K562 (cell line): ENCODE measurements around the gene ADGRG1. TPM values are rescaled to one million over a fixed set of nuclear protein-coding genes. Genes with fewer than 3 reads are reported as not detected.

Source experiments
- AFF1 ChIP-seq, 2 experiments: fragments of 450-650 bp; IDR thresholded peaks; 2 replicates each; pipeline ENCODE4 v1.6.1; 2018; ENCODE audit warnings: mild to moderate bottlenecking in 2 of 2, low read depth in 1 of 2; ENCODE audit not compliant: partially characterized antibody in 2 of 2
- ARHGAP35 ChIP-seq: fragments of 450-650 bp; IDR thresholded peaks from 2 replicates; pipeline ENCODE4 v1.6.1; 2018; ENCODE audit not compliant: partially characterized antibody
- BRCA1 ChIP-seq, 2 experiments: fragments of 450-650 bp in 1 of 2; sonication (generic) in 1 of 2; formaldehyde crosslinking in 1 of 2; IDR thresholded peaks; 2 replicates each; pipeline versions ENCODE4 v1.5.0 to v1.6.1; 2017 to 2020; ENCODE audit warnings: mild to moderate bottlenecking in 1 of 2, missing genetic modification reagents in 1 of 2
- CHAMP1 ChIP-seq: fragments of 450-650 bp; IDR thresholded peaks from 2 replicates; pipeline ENCODE4 v1.6.1; 2016; ENCODE audit warnings: mild to moderate bottlenecking
- CREB3 ChIP-seq: fragments of 450-650 bp; conservative IDR thresholded peaks from 2 replicates; pipeline ENCODE4 v1.6.1; 2016; ENCODE audit warnings: missing genetic modification characterization, low read depth, mild to moderate bottlenecking, missing compliant biosample characterization, moderate library complexity
- E2F4 ChIP-seq: sonication (generic); formaldehyde crosslinking; IDR thresholded peaks from 2 replicates; pipeline ENCODE4 v1.8.0; 2022; ENCODE audit warnings: mild to moderate bottlenecking, low read depth, missing genetic modification reagents
- FOXA1 ChIP-seq: fragments of 450-650 bp; IDR thresholded peaks from 2 replicates; pipeline ENCODE4 v1.6.1; 2016; ENCODE audit warnings: mild to moderate bottlenecking, borderline replicate concordance
- FOXK1 ChIP-seq: sonication (generic); formaldehyde crosslinking; IDR thresholded peaks from 2 replicates; pipeline ENCODE4 v1.8.0; 2022; ENCODE audit warnings: missing genetic modification reagents, mild to moderate bottlenecking, borderline replicate concordance
- HMGXB4 ChIP-seq: sonication (generic); formaldehyde crosslinking; IDR thresholded peaks from 2 replicates; pipeline ENCODE4 v1.8.1; 2023; ENCODE audit warnings: mild to moderate bottlenecking, missing genetic modification reagents
- IRF9 ChIP-seq: fragments of 450-650 bp; IDR thresholded peaks from 2 replicates; pipeline ENCODE4 v1.6.1; 2016; ENCODE audit warnings: missing biosample characterization, missing genetic modification characterization
- MLX ChIP-seq, 2 experiments: fragments of 450-650 bp in 1 of 2; sonication (generic) in 1 of 2; formaldehyde crosslinking; conservative IDR thresholded peaks; 2 replicates each; pipeline versions ENCODE4 v1.4.0 to v1.8.1; 2020 to 2022; ENCODE audit warnings: mild to moderate bottlenecking in 1 of 2, missing genetic modification reagents in 1 of 2
- SMARCA5 ChIP-seq: fragments of 450-650 bp; IDR thresholded peaks from 2 replicates; pipeline ENCODE4 v1.6.1; 2016
- TRIM24 ChIP-seq, 2 experiments: fragments of 450-650 bp; IDR thresholded peaks; 2 replicates each; pipeline ENCODE4 v1.6.1; 2016
- polyA plus RNA-seq, 8 experiments: library from polyadenylated mRNA; depleted of rRNA in 4 of 8; stranded (reverse) in 5 of 8; unstranded in 3 of 8; fragments of >200 nt; fragmentation: Nextera tagmentation in 2 of 8; fragmentation: Illumina TruSeq in 1 of 8; extraction: Ambion mirVana in 2 of 8; extraction: Trizol in 1 of 8; gene quantifications; 2 replicates each; pipeline versions ENCODE4 v1.2.1 to v1.2.3, GENCODE V29; 2011 to 2014; ENCODE audit warnings: inconsistent platforms in 1 of 8, missing spikeins in 1 of 8
- total RNA-seq, 7 experiments: library from RNA; depleted of rRNA in 6 of 7; stranded (reverse); fragments of >200 nt in 6 of 7; fragmentation: Illumina TruSeq in 2 of 7; extraction: Trizol in 2 of 7; gene quantifications; 2 replicates each; pipeline versions ENCODE4 v1.2.1 to v1.2.3, GENCODE V29; 2011 to 2021; ENCODE audit warnings: low replicate concordance in 1 of 7

The ADGRG1 gene
- total and polyA plus RNA-seq, 9 of the 15 experiments (the other 6 are each of a cell fraction or from before 2014, with no cell fraction given) = 0.04 to 0.31 (median 0.16) TPM; not detected in 6

- 0 out of 2 replicates have a peak, but pooled peaks have one; percentile 45 for TF ChIP-seq CREB3
- TF ChIP-seq ARHGAP35 = no peak
- TF ChIP-seq CHAMP1 = no peak
- TF ChIP-seq E2F4 = no peak
- TF ChIP-seq HMGXB4 (CRISPR knock-in tag) = no peak
- no peak for TF ChIP-seq AFF1 (IDR thresholded peaks at IDR 0.05; ENCODE audit: low read depth in 1 of 2, partially characterized antibody in 2 of 2)
- TF ChIP-seq SMARCA5 = no peak
- TF ChIP-seq TRIM24 (IDR thresholded peaks at IDR 0.05) = no peak
- peak; percentile 55; the same call in 1 of the 2 replicates for TF ChIP-seq FOXK1 (CRISPR knock-in tag)
- no peak for TF ChIP-seq FOXA1
- no peak for TF ChIP-seq MLX (CRISPR knock-in tag; conservative IDR thresholded peaks at IDR 0.05)
- TF ChIP-seq IRF9 (tag) = 0 out of 2 replicates have a peak, but pooled peaks have one; percentile 6
- no peak for TF ChIP-seq BRCA1 (IDR thresholded peaks at IDR 0.05)
- TF ChIP-seq BRCA1 (CRISPR knock-in tag; IDR thresholded peaks at IDR 0.05) = no peak
Measured at GRCh38 chr16:57688987-57689761, 60.7 kb downstream of the ADGRG1 start (continued).
